Kidney epithelial cell (primary cell): Measurements from ENCODE around the gene MFRP. TPM values are rescaled to one million over a fixed set of nuclear protein-coding genes. Genes with fewer than 3 reads are reported as not detected.

ENCODE experiments used
- DNase-seq: peaks from one replicate; pipeline ENCODE4 v3.0.0-alpha.2; 2010; ENCODE audit warnings: low read depth
- H3K27me3 ChIP-seq: 2 replicates; pipeline ENCODE4 v1.6.0; 2011; ENCODE audit warnings: low read length; ENCODE audit not compliant: control insufficient read depth, insufficient read depth
- H3K36me3 ChIP-seq: 2 replicates; pipeline ENCODE4 v1.5.1; 2011; ENCODE audit warnings: low read length; ENCODE audit not compliant: control insufficient read depth, insufficient read depth
- H3K4me3 ChIP-seq: 2 replicates; pipeline ENCODE4 v1.5.1; 2011; ENCODE audit warnings: low read depth, mild to moderate bottlenecking, control low read depth, low read length
- total RNA-seq: library from RNA; depleted of rRNA; stranded (reverse); fragments of >200 nt; gene quantifications from 2 replicates; pipeline ENCODE4 v1.2.3, GENCODE V29; 2015
- TF ChIP-seq, protein P1 (sequence below): IDR thresholded peaks from 2 replicates; pipeline ENCODE4 v1.5.1; 2011; ENCODE audit warnings: mild to moderate bottlenecking, moderate library complexity, low read length, control low read depth, inconsistent platforms; ENCODE audit not compliant: insufficient read depth, poor library complexity, severe bottlenecking

Gene MFRP
- total RNA-seq, 1 donor from 2014 or later, result not detected

DNA sequence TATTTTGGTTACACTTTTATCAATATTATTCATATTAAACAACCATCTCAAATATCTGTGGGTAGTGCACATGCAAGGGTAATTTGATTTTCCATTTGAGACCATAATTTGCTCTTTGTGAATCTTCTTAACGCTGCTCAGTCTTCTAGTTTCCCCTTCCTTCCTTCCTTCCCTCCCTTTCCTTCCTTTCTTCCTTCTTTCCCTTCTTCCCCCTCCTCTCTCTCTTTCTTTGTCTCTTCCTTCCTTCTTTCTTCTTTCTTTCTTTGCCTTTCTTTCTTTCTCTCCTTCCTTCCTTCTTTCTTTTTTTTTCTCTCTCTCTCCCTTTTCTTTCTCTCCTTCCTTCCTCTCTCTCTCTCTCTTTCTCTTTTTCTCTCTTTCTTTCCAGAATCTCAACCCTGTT lies 16.3 kb downstream of the MFRP start:
- TF ChIP-seq, protein P1, sequence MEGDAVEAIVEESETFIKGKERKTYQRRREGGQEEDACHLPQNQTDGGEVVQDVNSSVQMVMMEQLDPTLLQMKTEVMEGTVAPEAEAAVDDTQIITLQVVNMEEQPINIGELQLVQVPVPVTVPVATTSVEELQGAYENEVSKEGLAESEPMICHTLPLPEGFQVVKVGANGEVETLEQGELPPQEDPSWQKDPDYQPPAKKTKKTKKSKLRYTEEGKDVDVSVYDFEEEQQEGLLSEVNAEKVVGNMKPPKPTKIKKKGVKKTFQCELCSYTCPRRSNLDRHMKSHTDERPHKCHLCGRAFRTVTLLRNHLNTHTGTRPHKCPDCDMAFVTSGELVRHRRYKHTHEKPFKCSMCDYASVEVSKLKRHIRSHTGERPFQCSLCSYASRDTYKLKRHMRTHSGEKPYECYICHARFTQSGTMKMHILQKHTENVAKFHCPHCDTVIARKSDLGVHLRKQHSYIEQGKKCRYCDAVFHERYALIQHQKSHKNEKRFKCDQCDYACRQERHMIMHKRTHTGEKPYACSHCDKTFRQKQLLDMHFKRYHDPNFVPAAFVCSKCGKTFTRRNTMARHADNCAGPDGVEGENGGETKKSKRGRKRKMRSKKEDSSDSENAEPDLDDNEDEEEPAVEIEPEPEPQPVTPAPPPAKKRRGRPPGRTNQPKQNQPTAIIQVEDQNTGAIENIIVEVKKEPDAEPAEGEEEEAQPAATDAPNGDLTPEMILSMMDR, result no peak
- H3K27me3 ChIP-seq, result no peaks in the 10 kb centered on the region
- H3K36me3 ChIP-seq, result no peaks in the 10 kb centered on the region
- DNase-seq, result no peak
- no peak overlapping the region for H3K4me3 ChIP-seq

DNA sequence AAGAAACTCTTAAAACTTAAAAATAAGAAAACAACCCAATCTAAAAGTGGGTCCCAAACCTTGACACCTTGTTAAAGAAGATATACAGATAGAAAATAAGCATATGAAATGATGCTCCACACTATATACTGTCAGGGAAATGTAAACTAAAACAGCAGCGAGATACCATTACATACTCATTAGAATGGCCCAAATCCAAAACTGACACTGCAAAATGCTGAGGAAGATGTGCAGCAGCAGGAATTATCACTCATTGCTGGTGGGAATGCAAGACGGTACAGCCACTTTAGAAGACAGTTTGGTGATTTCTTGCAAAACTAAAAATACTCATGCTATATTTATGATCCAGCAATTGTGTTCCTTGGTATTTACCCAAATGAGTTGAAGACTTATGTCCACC lies 17.2 kb downstream of the MFRP start:
- H3K27me3 ChIP-seq, result no peaks in the 10 kb centered on the region
- no peak for DNase-seq
- H3K36me3 ChIP-seq, result no peaks in the 10 kb centered on the region
- H3K4me3 ChIP-seq, result no peak overlapping the region
- TF ChIP-seq, protein P1, result no peak

DNA sequence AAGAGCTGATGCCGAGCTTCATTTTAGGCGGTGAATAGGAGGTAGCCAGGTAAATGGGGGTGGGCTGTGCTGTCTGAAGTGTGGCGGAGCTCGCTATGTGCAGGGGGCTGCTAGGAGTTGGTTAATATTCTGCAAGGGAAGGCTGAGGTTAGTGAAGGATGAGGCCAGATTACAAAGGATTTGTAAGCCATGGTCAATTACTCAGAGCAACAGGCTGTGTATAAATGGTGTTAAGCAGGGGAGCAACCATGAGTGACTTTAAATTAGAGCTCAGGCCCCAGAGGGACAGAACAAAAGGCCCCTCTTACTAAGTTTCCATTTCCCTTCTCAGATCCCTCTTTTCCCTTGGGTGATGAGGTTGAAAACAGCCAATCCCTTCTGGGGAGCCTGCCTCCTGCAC lies 22.3 kb downstream of the MFRP start:
- Histone ChIP-seq H3K27me3 (no peaks in the 10 kb centered on the region), H3K36me3 (no peaks in the 10 kb centered on the region), H3K4me3 (no peak overlapping the region)
- DNase-seq, result no peak
- TF ChIP-seq, protein P1, result no peak

DNA sequence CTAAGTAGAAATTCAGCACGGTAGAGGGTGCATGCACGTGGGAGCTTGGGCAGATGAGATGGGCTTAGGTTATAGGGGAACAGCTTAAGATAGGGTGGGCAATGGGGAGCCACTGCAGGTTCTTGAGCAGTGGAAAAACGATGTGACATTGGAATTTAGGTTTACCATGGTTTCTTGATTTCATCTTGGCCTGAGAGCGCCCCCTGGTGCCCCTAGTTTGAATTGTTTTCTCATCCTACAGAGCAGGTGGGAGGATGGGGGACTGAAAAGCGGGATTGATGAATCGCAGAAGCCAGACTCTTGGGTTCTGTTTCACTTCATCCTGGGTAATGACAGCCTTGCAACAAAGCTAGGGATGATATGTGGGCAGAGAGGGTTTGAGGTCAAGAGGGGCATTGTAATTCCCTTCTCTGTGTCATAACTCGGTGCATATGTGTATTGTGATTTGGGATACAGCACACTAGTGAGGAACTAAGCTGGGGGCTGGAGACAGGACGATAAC lies 22.9 kb downstream of the MFRP start:
- H3K36me3 ChIP-seq, result no peaks in the 10 kb centered on the region
- TF ChIP-seq, protein P1, result peak; percentile 78
- no peaks in the 10 kb centered on the region for H3K27me3 ChIP-seq
- no peak for DNase-seq
- no peak overlapping the region for H3K4me3 ChIP-seq

DNA sequence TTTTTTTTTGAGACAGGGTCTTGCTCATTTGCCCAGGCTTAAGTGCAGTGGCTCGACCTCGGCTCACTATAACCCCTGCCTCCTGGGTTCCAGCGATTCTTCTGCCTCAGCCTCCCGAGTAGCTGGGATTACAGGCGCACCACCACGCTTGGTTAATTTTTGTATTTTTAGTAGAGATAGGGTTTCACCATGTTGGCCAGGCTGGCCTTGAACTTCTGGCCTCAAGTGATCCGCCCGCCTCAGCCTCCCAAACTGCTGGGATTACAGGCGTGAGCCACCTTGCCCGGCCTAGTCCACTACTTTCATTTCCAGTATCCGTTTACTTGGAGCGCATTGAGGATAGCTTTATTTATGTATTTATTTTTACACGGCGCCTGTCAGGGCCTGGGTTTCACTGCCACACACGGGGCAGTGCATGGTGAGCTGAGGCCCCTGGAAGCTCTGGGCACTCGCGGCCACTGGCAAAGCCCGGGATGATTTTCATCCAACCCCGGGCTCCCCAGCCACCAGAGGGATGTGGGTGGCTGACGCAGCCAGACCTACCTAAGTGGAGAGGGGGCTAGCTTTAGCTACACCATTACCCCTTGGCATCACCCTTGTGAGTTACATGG lies 23.5 kb downstream of the MFRP start:
- Histone ChIP-seq H3K27me3 (no peaks in the 10 kb centered on the region), H3K4me3 (no peak overlapping the region), H3K36me3 (no peaks in the 10 kb centered on the region)
- no peak for DNase-seq
- TF ChIP-seq, protein P1, result no peak

DNA sequence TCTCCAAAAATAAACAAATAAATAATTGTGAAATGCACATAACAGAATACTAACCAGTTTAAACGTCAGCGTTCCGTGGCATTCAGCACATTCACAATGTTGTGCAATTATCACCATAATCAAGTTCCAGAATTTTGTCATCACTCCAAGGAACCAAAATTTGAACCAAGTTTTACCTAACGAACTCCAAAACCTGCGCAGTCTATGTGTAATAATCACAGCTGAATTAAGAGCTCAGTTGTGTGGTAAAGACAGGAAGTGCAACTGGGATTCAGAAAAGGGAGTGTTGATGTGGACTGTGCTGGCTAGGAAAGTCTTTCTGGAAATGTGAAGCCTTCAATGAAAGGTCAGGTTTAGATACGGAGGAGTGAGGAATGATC lies 24.2 kb downstream of the MFRP start:
- no peak overlapping the region for H3K4me3 ChIP-seq
- no peaks in the 10 kb centered on the region for H3K36me3 ChIP-seq
- TF ChIP-seq, protein P1, result no peak
- DNase-seq, result no peak
- no peaks in the 10 kb centered on the region for H3K27me3 ChIP-seq
